Measurements from ENCODE around the gene BANK1.

DNA sequence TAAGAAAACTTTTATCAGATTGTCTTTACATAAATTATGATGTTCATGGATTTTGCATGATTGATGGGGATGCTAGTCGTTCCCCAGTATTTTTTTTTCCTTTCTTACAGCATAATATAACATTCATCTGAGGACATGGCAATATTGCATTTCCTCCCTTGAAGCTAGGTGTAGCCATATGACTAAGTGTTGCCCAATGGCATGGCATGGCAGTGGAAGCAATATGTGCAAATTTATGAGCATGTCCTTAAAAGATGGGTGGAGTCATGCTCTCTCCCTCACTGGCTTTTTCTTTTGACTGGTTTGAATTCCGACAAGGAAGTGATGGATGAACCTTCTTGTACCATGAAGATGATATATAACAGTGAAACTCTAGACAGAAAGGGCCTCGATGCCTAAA is 96.3 kb downstream of the BANK1 start:
- TF ChIP-seq, protein P1, sequence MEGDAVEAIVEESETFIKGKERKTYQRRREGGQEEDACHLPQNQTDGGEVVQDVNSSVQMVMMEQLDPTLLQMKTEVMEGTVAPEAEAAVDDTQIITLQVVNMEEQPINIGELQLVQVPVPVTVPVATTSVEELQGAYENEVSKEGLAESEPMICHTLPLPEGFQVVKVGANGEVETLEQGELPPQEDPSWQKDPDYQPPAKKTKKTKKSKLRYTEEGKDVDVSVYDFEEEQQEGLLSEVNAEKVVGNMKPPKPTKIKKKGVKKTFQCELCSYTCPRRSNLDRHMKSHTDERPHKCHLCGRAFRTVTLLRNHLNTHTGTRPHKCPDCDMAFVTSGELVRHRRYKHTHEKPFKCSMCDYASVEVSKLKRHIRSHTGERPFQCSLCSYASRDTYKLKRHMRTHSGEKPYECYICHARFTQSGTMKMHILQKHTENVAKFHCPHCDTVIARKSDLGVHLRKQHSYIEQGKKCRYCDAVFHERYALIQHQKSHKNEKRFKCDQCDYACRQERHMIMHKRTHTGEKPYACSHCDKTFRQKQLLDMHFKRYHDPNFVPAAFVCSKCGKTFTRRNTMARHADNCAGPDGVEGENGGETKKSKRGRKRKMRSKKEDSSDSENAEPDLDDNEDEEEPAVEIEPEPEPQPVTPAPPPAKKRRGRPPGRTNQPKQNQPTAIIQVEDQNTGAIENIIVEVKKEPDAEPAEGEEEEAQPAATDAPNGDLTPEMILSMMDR (IDR thresholded peaks at IDR 0.05) = no peak
- TF ChIP-seq POLR2A (IDR thresholded peaks at IDR 0.05) = no peak

All from stomach (tissue), 4 donors.